HG02852 (cell line): Measurements from ENCODE around the gene SIPA1L3.

Experiments
- ATAC-seq: cut with Tn5 transposase; IDR thresholded peaks from one replicate; pipeline ENCODE4 v1.9.1; 2021; ENCODE audit warnings: mild to moderate bottlenecking, moderate library complexity; ENCODE audit not compliant: unreplicated experiment

The SIPA1L3 gene

DNA sequence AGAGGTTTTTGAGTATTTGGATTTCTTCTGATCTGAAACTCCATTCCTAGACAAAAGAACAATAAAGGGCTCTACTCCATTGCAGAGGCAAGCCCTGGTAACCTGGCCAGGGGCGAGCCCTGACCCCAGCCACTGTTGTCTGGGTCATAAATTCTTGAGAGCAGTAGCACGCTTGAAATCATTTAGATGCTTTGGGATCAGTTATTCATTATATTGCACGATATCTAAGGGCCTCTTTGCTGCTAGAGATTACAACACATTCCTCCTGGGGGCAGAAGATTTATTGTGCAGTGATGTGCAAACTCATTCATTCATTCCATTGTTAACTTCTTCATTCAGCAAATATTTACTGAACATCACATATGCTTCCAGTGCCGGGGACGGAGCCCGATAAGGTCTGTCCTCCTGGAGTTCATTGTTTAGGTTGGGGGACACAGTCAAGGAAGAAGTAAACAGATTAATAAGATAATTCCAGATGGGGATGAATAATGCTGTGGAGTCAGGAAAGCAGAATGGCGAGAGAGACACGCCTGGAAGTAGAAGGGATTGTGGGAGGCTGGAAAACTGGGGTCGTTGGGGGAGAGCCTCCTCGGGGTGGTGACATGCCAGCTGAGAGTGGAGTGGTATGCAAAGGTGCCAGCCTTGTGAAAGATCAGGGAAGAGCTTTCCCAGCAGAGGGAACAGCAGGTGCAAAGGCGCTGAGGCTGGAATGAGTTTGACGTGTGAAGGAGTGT is 34.9 kb downstream of the SIPA1L3 start:
- no peak for ATAC-seq

DNA sequence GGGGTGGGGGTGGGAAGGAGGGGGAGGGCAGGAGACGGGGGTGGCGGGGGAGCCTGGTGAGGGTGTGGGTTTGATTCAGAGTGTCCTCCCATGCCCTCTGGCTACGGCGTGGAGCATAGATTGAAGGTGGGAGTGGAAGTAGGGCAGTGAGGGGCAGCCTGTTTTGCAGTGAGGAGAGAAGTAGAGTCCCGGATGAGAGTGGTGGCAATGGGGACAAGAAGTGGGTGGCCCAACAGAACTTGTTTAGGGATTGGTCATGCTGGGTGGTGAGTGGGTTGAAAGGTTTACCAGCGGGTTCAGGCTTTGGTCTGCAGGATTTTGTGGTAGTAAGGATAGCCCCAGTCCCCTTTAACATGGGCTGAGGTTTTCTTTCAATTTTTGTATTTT is 35.5 kb downstream of the SIPA1L3 start:
- ATAC-seq = no peak

DNA sequence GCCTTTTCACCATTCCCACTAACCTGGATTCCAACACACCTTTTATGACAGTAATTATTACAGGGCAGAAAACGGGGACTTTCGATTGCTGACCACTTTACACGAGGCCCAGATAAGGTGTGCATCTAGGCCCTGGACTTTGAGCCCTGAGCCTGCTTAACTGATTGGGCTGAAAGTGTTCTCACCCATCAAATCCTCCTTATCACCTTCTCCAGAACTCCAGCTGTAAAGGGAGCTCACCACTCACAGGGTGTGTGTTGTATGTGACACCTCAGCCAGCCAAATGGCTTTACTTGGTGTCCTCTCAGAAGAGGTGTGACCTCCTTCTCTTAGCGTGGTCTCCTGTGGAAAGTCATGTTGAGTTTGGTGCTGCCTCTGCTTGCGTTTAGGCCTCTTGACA is 36.5 kb downstream of the SIPA1L3 start:
- ATAC-seq = no peak

DNA sequence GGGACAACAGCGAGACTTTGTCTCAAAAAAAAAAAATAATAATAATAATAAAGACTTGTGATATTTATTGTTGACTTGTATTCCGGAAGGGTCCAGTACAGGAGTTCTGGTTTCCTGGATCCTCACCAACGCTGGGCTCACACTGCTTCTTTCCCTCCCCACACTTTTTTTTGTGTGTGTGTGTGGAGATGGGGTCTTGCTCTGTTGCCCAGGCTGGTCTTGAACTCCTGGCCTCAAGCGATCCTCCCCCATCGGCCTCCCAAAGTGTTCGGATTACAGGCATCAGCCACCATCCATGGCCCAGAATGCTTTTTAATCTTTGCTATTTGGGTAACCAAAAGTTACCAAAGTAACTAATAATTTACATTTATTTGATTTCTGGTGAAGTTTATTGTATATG is 39.1 kb downstream of the SIPA1L3 start:
- no peak for ATAC-seq

DNA sequence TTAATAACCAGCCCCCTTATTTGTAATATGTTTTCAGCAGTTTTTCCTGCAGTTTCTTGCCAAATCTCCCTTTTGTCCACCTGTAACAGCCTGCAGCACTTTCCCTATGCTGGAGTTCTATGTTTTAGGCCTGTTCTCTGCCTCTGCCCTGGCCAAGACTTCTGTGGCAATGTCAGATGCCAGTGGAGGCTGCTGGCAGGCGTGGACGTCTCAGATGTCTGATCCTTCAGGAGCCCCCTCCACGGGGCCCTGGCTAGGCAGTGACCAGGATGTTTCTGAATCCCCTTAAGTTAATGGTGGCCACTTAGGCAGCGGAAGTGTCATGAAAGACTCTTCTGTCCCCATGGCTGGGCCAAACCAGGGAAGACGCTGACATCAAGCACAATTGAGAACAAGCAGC is 40.8 kb downstream of the SIPA1L3 start:
- ATAC-seq = no peak

DNA sequence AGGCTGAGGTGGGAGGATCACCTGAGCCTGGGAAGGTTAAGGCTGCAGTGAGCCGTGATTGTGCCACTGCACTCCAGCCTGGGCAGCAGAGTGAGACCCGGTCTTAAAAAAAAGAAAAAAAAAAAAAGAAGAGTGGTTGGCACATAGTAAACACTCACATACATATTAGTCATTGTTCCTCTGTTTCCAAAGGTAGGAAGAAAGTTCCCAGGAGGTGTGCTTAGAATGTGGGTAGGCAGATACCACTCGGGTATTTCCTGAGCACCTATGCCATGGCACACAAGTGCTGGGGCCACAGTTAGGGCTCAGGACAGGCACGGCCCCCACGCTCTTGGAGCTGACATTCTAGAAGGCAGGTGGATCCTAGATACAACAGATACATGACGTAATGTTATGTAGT is 41.4 kb downstream of the SIPA1L3 start:
- ATAC-seq = no peak

DNA sequence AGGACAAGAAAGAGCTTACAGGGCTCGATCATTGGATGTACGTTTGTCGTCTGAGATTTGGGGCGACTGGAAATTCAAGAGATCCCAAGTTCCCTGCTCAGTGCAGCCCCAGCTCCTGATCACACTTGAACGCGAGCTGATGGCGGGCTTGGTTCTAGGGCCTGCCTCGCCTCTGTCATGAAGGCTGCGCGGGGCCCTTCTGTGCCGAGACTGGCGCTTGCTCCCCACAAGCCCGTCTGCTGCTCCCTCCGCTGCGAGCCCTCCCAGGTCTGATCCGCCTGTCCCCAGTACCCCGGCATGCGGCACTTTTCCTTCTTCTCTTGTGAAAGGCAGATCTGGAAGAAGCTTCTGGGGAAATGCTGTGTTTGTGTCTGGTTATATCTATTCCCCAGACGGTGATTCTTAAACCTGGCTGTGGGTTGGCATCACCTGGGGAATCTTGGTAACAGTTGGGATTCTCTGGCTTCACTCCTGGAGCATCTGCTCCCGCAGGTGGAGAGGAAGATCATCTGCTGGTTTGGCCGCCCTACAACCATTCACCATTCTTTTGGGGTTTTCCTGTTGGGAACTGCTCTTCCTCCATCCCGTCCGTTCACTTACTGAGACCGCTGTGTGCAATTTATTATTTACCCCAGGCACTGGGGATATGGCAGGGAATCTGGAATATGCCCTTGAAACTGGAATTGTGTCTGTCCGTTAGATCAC is 43.6 kb downstream of the SIPA1L3 start:
- no peak for ATAC-seq

DNA sequence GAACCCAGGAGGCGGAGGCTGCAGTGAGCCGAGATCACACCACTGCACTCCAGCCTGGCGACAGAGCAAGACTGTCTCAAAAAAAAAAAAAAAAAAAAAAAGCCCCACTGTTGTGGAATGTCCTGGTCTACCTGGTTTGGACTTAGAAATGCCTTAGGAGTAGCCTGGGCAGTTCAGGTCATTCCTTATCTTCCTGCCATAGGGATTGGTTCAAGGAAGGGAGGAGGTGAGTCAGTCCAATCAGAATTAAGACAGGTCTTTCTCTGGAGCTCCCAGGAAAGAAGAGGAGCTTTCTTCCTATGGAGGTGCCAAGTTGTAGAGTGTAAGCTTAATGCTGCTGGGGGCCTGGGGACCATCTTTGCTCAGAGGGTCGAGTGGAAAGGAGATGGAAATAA is 44.8 kb downstream of the SIPA1L3 start:
- no peak for ATAC-seq

DNA sequence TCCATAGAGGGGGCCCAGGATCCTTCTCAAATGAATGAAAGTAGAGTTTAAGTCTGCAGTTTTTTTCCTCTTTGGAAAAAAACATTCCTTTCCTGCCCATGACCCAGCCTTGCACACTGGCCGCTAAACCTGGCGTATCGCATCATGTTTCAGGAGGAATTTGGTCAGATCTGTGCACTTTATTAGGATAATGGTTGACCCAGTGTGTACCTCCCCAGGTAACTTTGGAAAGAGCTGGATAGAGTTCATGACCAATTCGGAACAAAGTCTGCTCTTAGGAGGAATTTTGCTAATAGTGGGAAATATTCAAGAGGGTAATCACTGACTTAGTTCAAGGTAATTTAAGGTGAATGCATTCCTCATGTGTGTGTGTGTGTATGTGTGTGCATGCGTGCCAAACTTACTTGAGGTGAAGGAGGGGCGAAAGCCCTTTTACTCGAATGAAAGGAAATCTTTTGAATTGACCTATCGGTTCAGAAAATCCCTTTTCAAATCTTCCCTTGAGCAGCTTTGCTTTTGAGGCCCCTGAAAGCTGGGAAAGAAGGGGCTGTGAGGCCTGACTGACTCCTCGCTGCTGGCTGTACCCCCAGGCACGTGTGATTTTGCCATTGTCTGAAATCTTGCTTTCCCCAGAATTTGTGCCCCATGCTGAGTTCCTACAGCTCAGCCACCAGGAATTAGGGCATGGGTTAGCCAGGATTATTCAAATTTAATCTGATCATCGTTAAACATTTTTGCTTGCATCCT is 46.3 kb downstream of the SIPA1L3 start:
- no peak for ATAC-seq

DNA sequence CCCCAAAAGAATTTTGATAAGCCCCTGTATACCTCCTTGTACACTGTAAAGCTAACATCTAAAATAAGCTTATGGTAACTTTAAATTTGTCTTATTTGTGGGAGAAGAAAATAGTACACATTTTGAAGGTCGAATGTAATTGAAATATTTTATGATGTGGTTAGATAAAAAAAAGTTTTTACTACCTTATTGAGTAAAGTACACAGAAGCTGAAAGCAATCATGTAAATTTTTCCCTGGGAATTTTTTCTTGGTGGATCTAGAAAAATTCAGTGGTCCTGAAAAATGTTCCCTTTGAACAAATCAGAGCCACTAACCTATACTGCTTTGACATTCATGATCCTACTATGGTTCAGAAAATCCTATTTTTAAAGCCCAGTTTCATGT is 46.9 kb downstream of the SIPA1L3 start:
- no peak for ATAC-seq

DNA sequence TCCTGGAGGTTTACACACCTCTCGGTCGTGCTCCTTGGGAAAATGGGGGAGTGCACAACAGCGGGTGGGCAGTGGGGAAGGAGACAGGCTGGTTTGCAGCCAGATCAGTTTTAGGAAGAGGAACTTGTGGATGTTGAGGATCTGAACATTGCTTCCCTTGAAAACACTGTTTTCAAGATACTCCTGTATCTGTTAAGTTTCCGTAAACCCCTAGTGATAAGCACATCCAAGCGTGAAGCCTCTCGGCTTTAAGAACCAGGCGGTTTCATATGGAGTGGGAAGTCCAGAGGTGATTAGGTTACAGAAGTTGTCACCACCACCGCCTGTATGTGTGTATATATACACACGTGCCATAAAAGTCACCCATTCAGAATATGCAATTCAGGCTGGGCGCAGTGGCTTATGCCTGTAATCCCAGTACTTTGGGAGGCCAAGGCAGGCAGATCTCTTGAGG is 47.4 kb downstream of the SIPA1L3 start:
- no peak for ATAC-seq

DNA sequence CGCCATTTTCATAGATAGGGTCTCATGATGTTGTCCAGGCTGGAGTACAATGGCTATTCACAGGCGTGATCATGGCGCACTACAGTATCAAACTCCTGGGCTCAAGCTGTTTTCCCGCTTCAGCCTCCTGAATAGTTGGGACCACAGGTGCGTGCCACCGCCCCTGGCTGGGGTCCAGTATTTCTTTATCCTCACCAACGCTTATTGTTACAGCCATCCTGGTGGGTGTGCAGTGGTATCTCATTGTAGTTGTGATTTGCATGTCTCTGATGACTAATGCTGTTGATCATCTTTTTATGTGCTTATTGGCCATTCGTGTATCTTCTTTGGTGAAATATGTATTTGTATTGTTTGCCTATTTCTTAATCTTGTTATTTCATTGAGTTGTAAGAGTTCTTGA is 49.0 kb downstream of the SIPA1L3 start:
- ATAC-seq = no peak

DNA sequence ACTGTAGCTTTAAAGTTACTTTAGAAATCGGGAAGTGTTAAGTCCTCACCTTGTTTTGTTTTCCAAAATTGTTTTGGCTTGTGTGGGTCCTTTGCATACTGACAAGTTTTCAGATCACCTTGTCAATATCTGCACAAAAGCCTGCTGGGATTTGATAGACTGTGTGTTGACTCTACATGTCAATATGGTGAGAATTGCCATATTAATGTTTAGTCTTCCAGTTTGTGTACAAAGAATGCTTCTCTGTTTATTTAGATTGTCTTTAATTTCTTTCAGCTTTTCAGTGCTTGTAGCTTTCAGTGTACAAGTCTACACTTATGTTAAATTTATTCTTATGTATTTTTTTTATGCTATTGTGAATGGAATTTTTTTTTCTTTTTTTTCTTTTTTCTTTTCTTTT is 50.2 kb downstream of the SIPA1L3 start:
- no peak for ATAC-seq

DNA sequence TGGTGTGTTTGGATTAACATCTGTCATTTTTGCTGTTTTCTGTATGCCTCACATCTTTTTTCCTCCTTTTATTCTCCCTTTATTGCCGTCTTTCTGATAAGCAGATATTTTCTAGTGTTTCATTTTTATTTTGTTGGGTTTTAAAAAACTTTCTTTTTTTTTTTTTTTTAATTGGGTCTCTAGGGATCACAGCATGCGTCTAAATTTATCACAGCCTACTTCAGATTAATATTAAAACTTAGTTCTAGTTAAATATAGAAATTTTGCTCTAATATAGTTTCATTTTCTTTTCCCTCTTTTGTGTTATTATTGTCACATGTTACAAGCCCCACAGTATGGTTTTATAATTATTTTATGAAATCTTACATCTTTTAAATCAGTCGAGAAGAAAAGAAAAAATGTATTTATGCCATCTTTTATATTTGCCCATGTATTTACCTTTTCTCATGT is 52.7 kb downstream of the SIPA1L3 start:
- ATAC-seq = no peak

DNA sequence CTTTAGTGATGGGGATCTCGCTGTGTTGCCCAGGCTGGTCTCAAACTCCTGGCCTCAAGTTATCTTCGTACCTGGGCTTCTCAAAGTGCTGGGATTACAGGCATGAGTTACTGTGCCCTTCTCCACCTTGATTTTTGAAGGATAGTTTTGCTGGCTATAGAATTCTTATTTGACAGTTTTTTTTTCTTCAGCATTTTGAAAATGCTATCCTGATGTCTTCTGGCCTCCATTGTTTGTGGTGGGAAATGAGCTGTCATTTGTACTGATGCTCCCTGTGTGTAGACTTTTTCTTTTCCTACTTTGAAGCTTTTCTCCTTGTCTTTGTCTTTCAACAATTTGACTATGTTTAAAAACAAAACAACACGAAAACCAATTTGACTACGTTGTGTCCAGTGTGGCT is 54.2 kb downstream of the SIPA1L3 start:
- ATAC-seq = no peak

DNA sequence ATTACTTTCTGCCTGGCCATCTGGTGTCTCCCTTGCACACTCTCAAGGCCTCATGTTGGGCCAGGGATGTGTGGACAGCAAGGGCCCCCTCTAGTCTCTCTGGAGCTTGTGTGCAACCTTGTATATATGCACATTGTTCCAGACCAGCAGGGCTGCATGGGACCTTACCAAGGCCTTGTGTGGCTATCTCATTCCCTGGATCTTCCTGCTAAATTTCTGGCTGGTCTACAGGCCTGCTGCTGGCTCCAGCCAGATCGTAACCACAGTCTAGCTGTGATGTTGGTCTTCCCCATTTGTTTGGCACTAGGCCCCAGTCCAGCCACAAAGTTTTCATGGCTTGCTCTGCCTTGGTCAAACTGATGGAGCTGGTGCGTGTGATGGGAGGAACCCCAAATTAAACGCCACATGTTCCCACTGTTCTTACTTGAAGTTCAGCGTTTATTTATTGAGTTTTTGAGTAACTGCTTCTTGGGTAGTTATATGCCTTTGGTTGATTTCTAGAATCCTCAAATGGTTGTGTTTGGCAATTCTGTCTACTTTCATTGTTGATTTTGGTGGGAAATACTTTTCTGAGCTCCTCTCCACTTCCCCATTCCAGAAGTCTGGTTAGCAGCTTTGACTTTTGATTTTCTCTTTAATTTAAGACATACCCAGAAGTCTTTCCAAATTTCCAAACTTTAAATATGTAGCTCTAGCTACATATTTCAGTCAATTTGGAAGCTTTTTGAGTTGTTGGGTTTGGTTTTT is 56.4 kb downstream of the SIPA1L3 start:
- ATAC-seq = no peak

DNA sequence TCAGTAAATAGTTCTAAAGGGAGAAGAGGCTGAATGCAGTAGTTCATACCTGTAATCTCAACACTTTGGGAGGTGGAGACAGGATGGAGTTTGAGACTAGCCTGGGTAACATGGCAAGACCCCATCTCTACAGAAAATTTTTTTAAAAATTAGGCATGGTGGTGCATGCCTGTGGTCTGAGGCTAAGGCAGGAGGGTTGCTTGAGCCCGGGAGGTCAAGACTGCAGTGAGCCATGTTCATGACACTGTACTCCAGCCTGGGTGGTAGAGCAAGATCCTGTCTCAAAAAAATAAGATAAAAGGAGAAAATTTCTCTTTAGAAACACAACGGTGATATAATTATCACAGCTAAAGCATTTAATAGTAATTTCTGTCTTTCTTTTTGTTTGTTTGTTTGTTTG is 57.1 kb downstream of the SIPA1L3 start:
- ATAC-seq = no peak

DNA sequence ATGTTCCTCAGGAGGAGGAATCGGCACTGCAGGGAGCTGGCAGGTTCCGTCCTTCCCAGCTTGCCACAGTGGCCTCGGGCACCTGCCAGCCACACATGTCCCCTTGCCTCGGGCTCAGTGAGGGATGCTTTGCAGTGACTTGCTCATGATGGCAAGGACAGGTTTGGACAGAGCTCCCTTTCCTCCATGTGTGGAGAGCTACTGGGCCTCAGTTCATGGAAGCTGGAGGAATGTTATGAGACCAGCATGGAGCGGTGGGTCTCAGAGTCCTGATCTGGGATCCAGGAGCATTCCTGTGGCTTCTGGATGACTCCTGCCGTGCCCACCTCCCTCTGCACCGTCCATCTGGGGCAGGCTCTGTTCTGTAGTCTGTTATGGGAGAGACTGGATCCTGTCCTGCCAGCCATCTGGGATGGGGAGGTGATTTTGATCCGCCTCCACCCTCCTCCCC is 59.2 kb downstream of the SIPA1L3 start:
- ATAC-seq = no peak

DNA sequence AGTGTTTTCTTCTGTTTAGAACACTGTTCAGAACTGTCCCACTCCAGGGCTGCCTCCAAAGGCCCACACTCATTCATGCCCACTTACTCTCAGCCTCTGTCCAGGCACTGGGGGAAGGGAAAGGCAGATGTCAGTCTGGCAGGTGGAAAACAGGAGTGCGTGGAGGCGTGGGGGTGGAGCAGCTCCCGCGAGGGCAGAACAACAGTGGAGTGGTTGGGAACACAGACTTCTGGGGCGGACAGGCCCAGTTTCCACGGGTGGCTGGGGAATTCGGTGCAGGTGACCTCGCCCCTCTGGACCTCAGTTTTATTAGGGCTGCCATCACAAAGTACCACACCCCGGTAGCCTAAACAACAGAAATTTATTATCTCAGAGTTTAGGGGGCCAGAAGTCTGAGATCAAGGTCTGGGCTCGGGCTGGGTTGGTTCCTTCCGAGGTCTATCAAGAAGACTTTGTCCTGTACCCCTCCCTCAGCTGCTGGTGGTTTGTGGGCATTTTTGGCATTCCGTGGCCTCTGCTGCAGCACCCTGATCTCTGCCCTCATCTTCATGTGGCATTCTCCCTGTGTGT is 59.7 kb downstream of the SIPA1L3 start:
- no peak for ATAC-seq

DNA sequence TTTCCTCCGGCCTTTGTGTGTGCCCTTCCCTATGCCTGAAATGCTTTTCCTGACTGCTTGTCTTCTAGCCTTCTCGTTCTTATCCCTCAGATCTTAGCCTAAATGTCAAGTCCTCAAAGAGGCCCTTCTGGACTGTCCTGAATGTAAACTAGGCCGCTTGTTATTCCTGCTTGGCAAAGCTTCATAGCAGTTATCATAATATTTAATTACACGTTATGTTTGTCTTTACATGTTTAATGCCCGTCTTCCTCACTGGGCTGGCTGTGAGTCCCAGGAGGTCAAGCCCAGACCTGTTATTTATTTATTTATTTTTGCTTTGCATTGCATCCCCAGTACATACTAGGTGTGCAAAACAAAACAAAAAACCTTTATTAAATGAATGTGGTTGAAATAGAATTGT is 62.7 kb downstream of the SIPA1L3 start:
- ATAC-seq = no peak

DNA sequence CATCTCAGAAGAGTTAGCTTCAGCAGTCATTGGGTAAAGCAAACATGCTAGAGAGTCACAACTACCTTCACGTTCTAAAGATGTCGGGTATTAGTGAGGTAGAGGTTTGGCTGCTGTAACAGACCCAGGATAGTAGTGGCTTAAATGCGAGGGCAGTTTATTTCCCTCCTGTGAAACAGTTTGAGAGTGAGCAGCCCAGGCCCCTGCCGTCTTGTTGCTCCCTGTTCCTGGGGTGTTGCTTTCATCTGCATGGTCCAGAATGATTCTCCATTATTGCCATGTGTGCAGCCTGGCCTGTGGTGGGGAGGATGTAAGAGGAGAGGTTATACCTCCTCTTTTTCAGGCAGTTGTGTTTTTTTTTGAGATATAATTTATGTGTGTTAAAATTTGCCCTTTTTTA is 63.7 kb downstream of the SIPA1L3 start:
- ATAC-seq = no peak
